Gastroesophageal sphincter (tissue), 4 donors: ENCODE results near the gene PMM1. TPM values are rescaled to one million over a fixed set of nuclear protein-coding genes. Genes with fewer than 3 reads are reported as not detected.
"Not testable (repeated sequence)": the region's sequence is repeated elsewhere in the genome, so short reads cannot be mapped to it uniquely, and the experiment has no call there.

Source experiments
- ATAC-seq: fragments of 150-250 bp; one replicate; pipeline ENCODE4 v1.9.1; 2016; ENCODE audit warnings: mild to moderate bottlenecking, moderate library complexity
- H3K27ac ChIP-seq, 4 donors: fragments of 200-600 bp; sonication (generic) in 3 of 4; 1 replicate in 3 of 4; 2 replicates in 1 of 4; pipeline ENCODE4 v1.5.1; 2016 to 2019
- H3K27me3 ChIP-seq: fragments of 200-600 bp; sonication (generic); one replicate; pipeline ENCODE4 v1.5.1; 2019
- H3K36me3 ChIP-seq, 2 donors: fragments of 200-600 bp; sonication (generic); one replicate each; pipeline ENCODE4 v1.5.1; 2019; ENCODE audit warnings: control low read depth in 1 of 2
- H3K4me1 ChIP-seq, 3 donors: fragments of 200-600 bp; sonication (generic); 1 replicate in 2 of 3; 2 replicates in 1 of 3; pipeline ENCODE4 v1.5.1; 2016 to 2019; ENCODE audit warnings: control low read depth in 2 of 3
- H3K4me3 ChIP-seq, 2 donors: fragments of 200-600 bp; sonication (generic); one replicate each; pipeline ENCODE4 v1.5.1; 2019; ENCODE audit warnings: mild to moderate bottlenecking in 1 of 2, moderate library complexity in 1 of 2
- H3K9me3 ChIP-seq, 3 donors: fragments of 200-600 bp; sonication (generic); one replicate each; pipeline ENCODE4 v1.5.1; 2017 to 2019; ENCODE audit warnings: control low read depth in 2 of 3
- CTCF ChIP-seq, 4 experiments: fragments of 200-600 bp in 2 of 4; fragments of 450-650 bp in 2 of 4; sonication (generic) in 1 of 4; IDR thresholded peaks; one replicate each; pipeline ENCODE4 v1.5.1; 2017 to 2019; ENCODE audit warnings: antibody characterized with exemption in 4 of 4, mild to moderate bottlenecking in 2 of 4, moderate library complexity in 2 of 4
- EP300 ChIP-seq: sonication (generic); formaldehyde crosslinking; IDR thresholded peaks from one replicate; pipeline ENCODE4 v1.6.1; 2017; ENCODE audit warnings: antibody characterized with exemption, mild to moderate bottlenecking
- POLR2A ChIP-seq, 2 donors: fragments of 450-650 bp; IDR thresholded peaks; one replicate each; pipeline ENCODE4 v1.6.1; 2017; ENCODE audit warnings: antibody characterized with exemption in 2 of 2, mild to moderate bottlenecking in 2 of 2, moderate library complexity in 1 of 2
- POLR2AphosphoS5 ChIP-seq: sonication (generic); formaldehyde crosslinking; IDR thresholded peaks from one replicate; pipeline ENCODE4 v1.6.1; 2017; ENCODE audit warnings: antibody characterized with exemption
- WGBS, 2 donors: methylation state at CpG; one replicate each; pipeline ENCODE4 v1.1.5; 2018; ENCODE audit warnings: low coverage in 1 of 2; 5-methylcytosine and 5-hydroxymethylcytosine counted together
- total RNA-seq, 4 donors: library from RNA; depleted of rRNA; stranded (reverse); fragments of >200 nt; gene quantifications; one replicate each; pipeline ENCODE4 v1.1.0, GENCODE V29; 2016

PMM1 gene
- total RNA-seq, 4 donors from 2014 or later = 32.7 to 42.5 (median 37.1) TPM

- WGBS, 2 donors = 20 to 78% methylated on average over 1 of the region's 13 CpGs
- peak; percentile 75 for ATAC-seq
- Histone ChIP-seq H3K27ac (peak overlapping the region in 2 of 4 donors; percentile 3 to 38), H3K9me3 (no peaks in the 10 kb centered on the region), H3K4me1 (peaks cover 0 to 9% (median 0%) of the 10 kb centered on the region in 3 donors), H3K27me3 (no peaks in the 10 kb centered on the region), H3K4me3 (no peak overlapping the region), H3K36me3 (peaks cover 0 to 29% of the 10 kb centered on the region in 2 donors)
- no peak for TF ChIP-seq EP300
- TF ChIP-seq CTCF (IDR thresholded peaks at IDR 0.05) = peak in 3 of 4 experiments; percentile 68 to 79 (median 73)
- TF ChIP-seq POLR2A (IDR thresholded peaks at IDR 0.05) = no peak
- TF ChIP-seq POLR2AphosphoS5 = no peak
These were observed 7.4 kb upstream of the PMM1 start for GRCh38 chr22:41596776-41597634.

- Histone ChIP-seq H3K4me3 (no peak overlapping the region), H3K27me3 (no peaks in the 10 kb centered on the region), H3K36me3 (peaks cover 0 to 16% of the 10 kb centered on the region in 2 donors), H3K9me3 (no peaks in the 10 kb centered on the region), H3K27ac (no peak overlapping the region), H3K4me1 (peaks cover 0 to 9% (median 0%) of the 10 kb centered on the region in 3 donors)
- WGBS, 2 donors = 83 to 87% methylated on average over 4 to 5 of the region's 5 CpGs
- no peak for TF ChIP-seq CTCF (IDR thresholded peaks at IDR 0.05)
- no peak for TF ChIP-seq POLR2A (IDR thresholded peaks at IDR 0.05)
- no peak for TF ChIP-seq EP300
- no peak for TF ChIP-seq POLR2AphosphoS5
- no peak for ATAC-seq
These were observed 6.1 kb upstream of the PMM1 start for GRCh38 chr22:41595703-41596102.

GRCh38 chr22:41593336-41593960 is 3.8 kb upstream of the PMM1 start:
- not testable (repeated sequence) for H3K36me3 ChIP-seq, H3K27ac ChIP-seq, H3K4me3 ChIP-seq, H3K9me3 ChIP-seq, ATAC-seq, H3K27me3 ChIP-seq
- 60% methylated on average over 1 of the region's 51 CpGs; no CpG with 5 or more reads in 1 of the 2 donors for WGBS, 2 donors
- peaks cover 0 to 24% (median 0%) of the 10 kb centered on the region in 3 donors for H3K4me1 ChIP-seq

- WGBS, 2 donors = 91% methylated on average over 6 of the region's 7 CpGs; no CpG with 5 or more reads in 1 of the 2 donors
- Histone ChIP-seq H3K27ac (no peak overlapping the region), H3K9me3 (no peaks in the 10 kb centered on the region), H3K36me3 (peaks cover 0 to 43% of the 10 kb centered on the region in 2 donors), H3K27me3 (no peaks in the 10 kb centered on the region), H3K4me3 (no peak overlapping the region), H3K4me1 (peaks cover 0 to 28% (median 0%) of the 10 kb centered on the region in 3 donors)
- no peak for TF ChIP-seq POLR2AphosphoS5
- TF ChIP-seq POLR2A (IDR thresholded peaks at IDR 0.05) = no peak
- TF ChIP-seq EP300 = no peak
- no peak for TF ChIP-seq CTCF (IDR thresholded peaks at IDR 0.05)
- no peak for ATAC-seq
These were observed 2.3 kb downstream of the PMM1 start for GRCh38 chr22:41587347-41587723.

GRCh38 chr22:41585898-41586297 is 3.7 kb downstream of the PMM1 start:
- no peak overlapping the region for H3K27ac ChIP-seq
- no peak overlapping the region for H3K4me3 ChIP-seq
- H3K27me3 ChIP-seq = no peaks in the 10 kb centered on the region
- H3K36me3 ChIP-seq = peaks cover 0 to 57% of the 10 kb centered on the region in 2 donors
- peaks cover 0 to 28% (median 0%) of the 10 kb centered on the region in 3 donors for H3K4me1 ChIP-seq
- no peak for ATAC-seq
- TF ChIP-seq POLR2A (IDR thresholded peaks at IDR 0.05) (no peak), CTCF (IDR thresholded peaks at IDR 0.05) (no peak), POLR2AphosphoS5 (no peak), EP300 (no peak)
- H3K9me3 ChIP-seq = no peaks in the 10 kb centered on the region
- 93 to 100% methylated on average over 1 to 6 of the region's 7 CpGs for WGBS, 2 donors
